Measurements from ENCODE around the gene ZNF593. TPM values are rescaled to one million over a fixed set of nuclear protein-coding genes. Genes with fewer than 3 reads are reported as not detected.

Gene ZNF593
- total and polyA plus RNA-seq, 7 donors: 16.3 to 114 (median 37.2) TPM

DNA sequence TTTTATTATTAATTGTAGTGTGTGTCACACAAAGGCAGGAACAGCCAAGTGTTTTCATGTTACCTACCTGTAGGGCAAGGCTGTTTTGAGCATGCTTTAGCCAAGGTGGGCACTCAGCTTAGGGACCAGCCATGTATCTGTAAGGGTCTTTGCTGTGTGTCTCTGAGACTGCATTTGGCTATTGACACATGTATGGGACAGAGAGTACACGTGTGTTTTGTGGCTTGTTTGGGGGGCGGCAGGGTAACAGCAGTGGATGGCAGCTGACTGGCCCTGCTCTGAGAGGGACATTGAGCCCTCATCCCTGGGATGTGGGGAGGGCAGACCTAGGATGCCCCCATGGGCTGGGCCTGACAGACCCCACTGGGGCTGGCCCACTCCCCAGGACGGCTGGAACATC, 27.6 kb downstream of the ZNF593 start:
- H3K9me3 ChIP-seq: no peaks in the 10 kb centered on the region
- H3K4me1 ChIP-seq: peaks cover 0 to 5% (median 0%) of the 10 kb centered on the region in 4 donors
- no peak for TF ChIP-seq EP300 (IDR thresholded peaks at IDR 0.05)
- TF ChIP-seq CTCF (IDR thresholded peaks at IDR 0.05): no peak
- no peak for TF ChIP-seq POLR2AphosphoS5 (IDR thresholded peaks at IDR 0.05)
- no peak for TF ChIP-seq POLR2A (IDR thresholded peaks at IDR 0.05)
- H3K27me3 ChIP-seq: peaks cover 0 to 6% (median 0%) of the 10 kb centered on the region in 3 donors
- H3K36me3 ChIP-seq: no peaks in the 10 kb centered on the region
- H3K4me3 ChIP-seq: no peak overlapping the region
- intact Hi-C loops (cut with DNase I): no loop called here
- no peak overlapping the region for H3K27ac ChIP-seq
- WGBS, 2 donors: 89 to 95% methylated on average over 3 of the region's 3 CpGs
- no peak for DNase-seq

GRCh38 chr1:26197813-26198212, 28.1 kb downstream of the ZNF593 start:
- DNase-seq: no peak
- Histone ChIP-seq H3K4me3 (no peak overlapping the region), H3K27ac (no peak overlapping the region), H3K27me3 (peaks cover 0 to 6% (median 0%) of the 10 kb centered on the region in 3 donors), H3K4me1 (peaks cover 0 to 5% (median 0%) of the 10 kb centered on the region in 4 donors), H3K9me3 (no peaks in the 10 kb centered on the region), H3K36me3 (no peaks in the 10 kb centered on the region)
- intact Hi-C loops (cut with DNase I): no loop called here
- TF ChIP-seq CTCF (IDR thresholded peaks at IDR 0.05): no peak
- TF ChIP-seq POLR2AphosphoS5 (IDR thresholded peaks at IDR 0.05): no peak
- TF ChIP-seq EP300 (IDR thresholded peaks at IDR 0.05): no peak
- TF ChIP-seq POLR2A (IDR thresholded peaks at IDR 0.05): no peak
- WGBS, 2 donors: 87 to 91% methylated on average over 11 of the region's 11 CpGs

DNA sequence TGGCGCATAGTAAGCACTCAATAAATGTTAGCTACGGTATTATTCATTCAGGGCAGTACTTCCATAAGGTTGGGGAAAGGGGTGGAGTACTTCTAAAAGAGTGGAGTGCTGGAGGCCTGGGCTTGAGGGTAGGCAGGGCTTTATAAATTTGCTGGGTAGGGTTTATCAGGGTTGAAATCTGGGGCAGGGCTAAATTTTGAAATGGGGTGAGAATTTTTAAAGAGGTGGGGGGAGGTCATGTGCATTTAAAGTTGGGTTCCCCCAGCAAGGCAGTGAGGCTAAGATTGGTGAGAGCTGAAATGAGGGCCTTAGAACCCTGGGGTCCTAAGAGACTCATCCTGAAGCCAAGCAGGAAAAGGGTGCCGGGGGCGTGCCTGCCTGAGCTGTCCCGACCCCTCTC, 30.7 kb downstream of the ZNF593 start:
- intact Hi-C loops (cut with DNase I): no loop called here
- WGBS, 2 donors: 88 to 91% methylated on average over 5 of the region's 5 CpGs

DNA sequence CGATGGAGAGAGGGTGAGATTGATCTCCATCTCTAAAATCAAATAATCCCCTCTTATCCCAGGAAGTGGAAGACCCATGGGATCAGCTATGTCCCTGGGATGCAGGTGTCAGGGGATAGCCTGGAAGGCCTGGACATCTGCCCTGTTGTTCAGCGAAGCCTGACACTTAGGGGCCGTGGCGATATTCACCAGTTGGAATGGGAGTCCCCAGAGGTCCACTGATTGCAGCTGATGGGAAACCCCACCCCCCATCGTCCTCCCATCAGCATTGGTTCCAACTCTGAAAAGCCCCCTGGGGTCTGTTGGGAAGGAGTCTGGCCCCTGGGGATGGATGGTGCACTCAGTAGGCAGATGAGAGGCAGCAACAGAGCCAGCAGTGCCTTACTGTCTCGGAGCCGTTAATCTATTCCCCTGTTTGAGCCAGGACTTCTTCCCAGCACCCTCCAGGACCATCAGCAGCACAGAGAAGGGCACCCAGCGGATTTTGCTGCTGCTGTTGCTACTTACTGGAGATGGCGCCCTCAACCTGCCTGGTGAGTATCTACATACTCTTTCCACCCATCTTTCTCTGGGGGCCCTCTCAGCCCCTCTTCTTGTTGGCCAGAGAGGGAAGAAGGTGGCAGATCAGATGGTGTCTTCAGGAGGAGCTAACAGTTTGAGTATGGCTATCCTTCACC, 34.1 kb downstream of the ZNF593 start:
- no peaks in the 10 kb centered on the region for H3K36me3 ChIP-seq
- TF ChIP-seq CTCF (IDR thresholded peaks at IDR 0.05): no peak
- TF ChIP-seq EP300 (IDR thresholded peaks at IDR 0.05): no peak
- no peak for TF ChIP-seq POLR2A (IDR thresholded peaks at IDR 0.05)
- TF ChIP-seq POLR2AphosphoS5 (IDR thresholded peaks at IDR 0.05): no peak
- WGBS, 2 donors: 77 to 84% methylated on average over 9 of the region's 9 CpGs
- no peak for DNase-seq
- intact Hi-C loops (cut with DNase I): no loop called here
- H3K4me3 ChIP-seq: no peak overlapping the region
- peaks cover 0 to 6% (median 0%) of the 10 kb centered on the region in 3 donors for H3K27me3 ChIP-seq
- H3K9me3 ChIP-seq: no peaks in the 10 kb centered on the region
- no peak overlapping the region for H3K27ac ChIP-seq
- H3K4me1 ChIP-seq: peaks cover 0 to 5% (median 0%) of the 10 kb centered on the region in 4 donors

More for the DNA sequence above, 30.7 kb downstream of the ZNF593 start:
- Histone ChIP-seq H3K9me3 (no peaks in the 10 kb centered on the region), H3K27me3 (peaks cover 0 to 6% (median 0%) of the 10 kb centered on the region in 3 donors), H3K4me3 (no peak overlapping the region), H3K27ac (no peak overlapping the region), H3K4me1 (peaks cover 0 to 5% (median 0%) of the 10 kb centered on the region in 4 donors), H3K36me3 (no peaks in the 10 kb centered on the region)
- no peak for DNase-seq
- TF ChIP-seq EP300 (IDR thresholded peaks at IDR 0.05): no peak
- no peak for TF ChIP-seq CTCF (IDR thresholded peaks at IDR 0.05)
- no peak for TF ChIP-seq POLR2AphosphoS5 (IDR thresholded peaks at IDR 0.05)
- no peak for TF ChIP-seq POLR2A (IDR thresholded peaks at IDR 0.05)

Data from sigmoid colon (tissue), 7 donors.